DND-41 (cell line): ENCODE results near the gene RNU2-63P.

Experiments used
- ATAC-seq: fragments of 200-7000 bp; cut with Tn5 transposase; 3 replicates; pipeline ENCODE4 v1.9.1; 2021; ENCODE audit warnings: low read depth; ENCODE audit not compliant: insufficient read depth
- DNase-seq: peaks from one replicate; pipeline ENCODE4 v3.0.0-alpha.2; 2020
- H2AFZ ChIP-seq: 2 replicates; pipeline ENCODE4 v1.6.0; 2012; ENCODE audit warnings: low read depth, low read length
- H3K27ac ChIP-seq: 2 replicates; pipeline ENCODE4 v1.5.1; 2012; ENCODE audit warnings: low read length, inconsistent platforms
- H3K27me3 ChIP-seq: fragments of 200-600 bp; sonication (generic); 2 replicates; pipeline ENCODE4 v1.6.0; 2012; ENCODE audit warnings: low read length, mild to moderate bottlenecking, inconsistent platforms; ENCODE audit not compliant: insufficient read depth, poor library complexity
- H3K36me3 ChIP-seq: 2 replicates; pipeline ENCODE4 v1.5.1; 2012; ENCODE audit warnings: low read length, inconsistent platforms; ENCODE audit not compliant: insufficient read depth
- H3K4me1 ChIP-seq: 2 replicates; pipeline ENCODE4 v1.5.1; 2012; ENCODE audit warnings: mild to moderate bottlenecking, low read length; ENCODE audit not compliant: insufficient read depth
- H3K4me2 ChIP-seq: 2 replicates; pipeline ENCODE4 v1.6.0; 2012; ENCODE audit warnings: mild to moderate bottlenecking, moderate library complexity, low read length, inconsistent platforms; ENCODE audit not compliant: insufficient read depth
- H3K4me3 ChIP-seq, 2 experiments: fragments of 200-600 bp in 1 of 2; shearing (Covaris generic) in 1 of 2; 2 replicates each; pipeline ENCODE4 v1.5.1; 2012 to 2016; ENCODE audit warnings: inconsistent platforms in 2 of 2, low read length in 2 of 2, mild to moderate bottlenecking in 2 of 2, low read depth in 1 of 2, moderate library complexity in 1 of 2
- H3K79me2 ChIP-seq: 2 replicates; pipeline ENCODE4 v1.6.0; 2012; ENCODE audit warnings: low read length, inconsistent platforms; ENCODE audit not compliant: insufficient read depth
- H3K9ac ChIP-seq: 2 replicates; pipeline ENCODE4 v1.6.0; 2012; ENCODE audit warnings: low read depth, mild to moderate bottlenecking, inconsistent platforms, low read length, moderate library complexity
- H3K9me3 ChIP-seq: 2 replicates; pipeline ENCODE4 v1.5.1; 2012; ENCODE audit warnings: low read length, moderate library complexity, mild to moderate bottlenecking, inconsistent platforms; ENCODE audit not compliant: insufficient read depth, severe bottlenecking
- H4K20me1 ChIP-seq: 2 replicates; pipeline ENCODE4 v1.6.0; 2012; ENCODE audit warnings: low read length; ENCODE audit not compliant: insufficient read depth
- EZH2 ChIP-seq: IDR thresholded peaks from 3 replicates; pipeline ENCODE4 v1.6.1; 2012; ENCODE audit warnings: borderline replicate concordance, low read depth, mild to moderate bottlenecking, moderate library complexity, low read length, inconsistent platforms; ENCODE audit not compliant: severe bottlenecking
- TF ChIP-seq, protein P1 (sequence below): IDR thresholded peaks from 2 replicates; pipeline ENCODE4 v1.5.1; 2012; ENCODE audit warnings: borderline replicate concordance, low read length, moderate library complexity, mild to moderate bottlenecking; ENCODE audit not compliant: poor library complexity, severe bottlenecking; ENCODE audit errors: extremely low read depth

The RNU2-63P gene

DNA sequence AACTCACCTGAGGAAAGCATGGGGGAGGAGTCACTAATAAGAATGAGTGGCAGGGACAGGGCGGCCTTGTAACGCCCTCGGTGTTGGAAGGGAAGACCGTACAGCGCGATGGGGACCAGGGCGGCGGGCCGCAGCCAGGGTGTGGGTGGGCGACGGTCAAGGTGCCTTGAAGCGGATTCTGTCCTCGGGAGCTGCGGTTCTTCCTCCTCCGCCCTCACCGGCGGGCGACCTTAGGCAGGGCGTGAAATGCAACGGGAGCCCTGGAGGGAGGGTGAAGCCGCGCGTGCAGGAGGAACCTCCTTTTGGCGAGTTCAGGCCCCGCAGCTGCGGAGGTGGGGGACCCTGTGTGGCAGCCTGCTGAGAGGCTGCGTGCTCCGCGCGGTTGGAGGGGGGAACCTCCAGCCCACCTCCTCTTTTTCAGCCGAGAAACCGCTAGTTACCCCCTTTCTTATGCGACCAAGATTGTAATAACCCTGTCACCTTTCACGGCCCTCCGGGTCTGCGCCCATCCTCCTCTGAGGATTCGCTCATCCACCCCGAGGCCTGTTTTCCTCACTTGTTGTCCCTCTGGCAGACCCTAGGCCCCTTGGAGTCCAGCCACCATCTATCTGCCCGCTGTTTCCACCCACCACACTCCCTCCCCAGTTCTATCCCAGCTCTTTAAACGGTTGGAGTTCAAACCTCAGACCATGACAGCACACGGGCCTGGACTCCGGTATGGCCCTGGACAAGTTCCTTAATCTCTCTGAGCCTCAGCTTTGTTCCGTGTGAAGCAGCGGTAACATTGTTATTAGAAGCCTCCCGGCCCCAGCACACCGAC, 823 bp upstream of the RNU2-63P start:
- no peaks in the 10 kb centered on the region for H3K79me2 ChIP-seq
- no peak overlapping the region for H2AFZ ChIP-seq
- H3K9me3 ChIP-seq, result peaks cover 11% of the 10 kb centered on the region
- H3K4me2 ChIP-seq, result no peak overlapping the region
- no peak overlapping the region for H3K27ac ChIP-seq
- H3K27me3 ChIP-seq, result no peaks in the 10 kb centered on the region
- TF ChIP-seq, protein P1, sequence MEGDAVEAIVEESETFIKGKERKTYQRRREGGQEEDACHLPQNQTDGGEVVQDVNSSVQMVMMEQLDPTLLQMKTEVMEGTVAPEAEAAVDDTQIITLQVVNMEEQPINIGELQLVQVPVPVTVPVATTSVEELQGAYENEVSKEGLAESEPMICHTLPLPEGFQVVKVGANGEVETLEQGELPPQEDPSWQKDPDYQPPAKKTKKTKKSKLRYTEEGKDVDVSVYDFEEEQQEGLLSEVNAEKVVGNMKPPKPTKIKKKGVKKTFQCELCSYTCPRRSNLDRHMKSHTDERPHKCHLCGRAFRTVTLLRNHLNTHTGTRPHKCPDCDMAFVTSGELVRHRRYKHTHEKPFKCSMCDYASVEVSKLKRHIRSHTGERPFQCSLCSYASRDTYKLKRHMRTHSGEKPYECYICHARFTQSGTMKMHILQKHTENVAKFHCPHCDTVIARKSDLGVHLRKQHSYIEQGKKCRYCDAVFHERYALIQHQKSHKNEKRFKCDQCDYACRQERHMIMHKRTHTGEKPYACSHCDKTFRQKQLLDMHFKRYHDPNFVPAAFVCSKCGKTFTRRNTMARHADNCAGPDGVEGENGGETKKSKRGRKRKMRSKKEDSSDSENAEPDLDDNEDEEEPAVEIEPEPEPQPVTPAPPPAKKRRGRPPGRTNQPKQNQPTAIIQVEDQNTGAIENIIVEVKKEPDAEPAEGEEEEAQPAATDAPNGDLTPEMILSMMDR, result no peak
- TF ChIP-seq EZH2, result no peak
- H3K36me3 ChIP-seq, result no peaks in the 10 kb centered on the region
- H3K9ac ChIP-seq, result no peak overlapping the region
- H3K4me1 ChIP-seq, result no peaks in the 10 kb centered on the region
- no peak for DNase-seq
- no peak overlapping the region for H3K4me3 ChIP-seq
- H4K20me1 ChIP-seq, result no peaks in the 10 kb centered on the region
- no peak for ATAC-seq

- Histone ChIP-seq H3K27ac (no peak overlapping the region), H3K4me1 (no peaks in the 10 kb centered on the region), H3K9ac (no peak overlapping the region), H4K20me1 (no peaks in the 10 kb centered on the region), H3K4me2 (no peak overlapping the region), H3K36me3 (no peaks in the 10 kb centered on the region), H3K4me3 (no peak overlapping the region), H3K79me2 (no peaks in the 10 kb centered on the region), H3K27me3 (no peaks in the 10 kb centered on the region), H2AFZ (no peak overlapping the region), H3K9me3 (no peaks in the 10 kb centered on the region)
- TF ChIP-seq, protein P1, result no peak
- TF ChIP-seq EZH2, result no peak
- no peak for DNase-seq
- no peak for ATAC-seq
Measured at GRCh38 chr2:88011011-88011410, 5.3 kb downstream of the RNU2-63P start.

GRCh38 chr2:88010136-88010535, 6.2 kb downstream of the RNU2-63P start:
- H3K36me3 ChIP-seq, result no peaks in the 10 kb centered on the region
- H3K4me3 ChIP-seq, result no peak overlapping the region
- H3K79me2 ChIP-seq, result no peaks in the 10 kb centered on the region
- TF ChIP-seq, protein P1, result no peak
- TF ChIP-seq EZH2, result no peak
- no peak overlapping the region for H3K4me2 ChIP-seq
- H3K27ac ChIP-seq, result no peak overlapping the region
- H3K9me3 ChIP-seq, result no peaks in the 10 kb centered on the region
- H3K9ac ChIP-seq, result no peak overlapping the region
- no peak for DNase-seq
- H3K27me3 ChIP-seq, result no peaks in the 10 kb centered on the region
- H4K20me1 ChIP-seq, result no peaks in the 10 kb centered on the region
- ATAC-seq, result no peak
- H3K4me1 ChIP-seq, result no peaks in the 10 kb centered on the region
- no peak overlapping the region for H2AFZ ChIP-seq
